Ammon's horn (tissue), 1 donor: Measurements from ENCODE around the gene MRPL12.

Experiments
- DNase-seq: peaks from one replicate; pipeline ENCODE4 v3.0.0-alpha.2; 2016; ENCODE audit warnings: low spot score

Gene MRPL12

GRCh38 chr17:81682565-81683207, 20.5 kb upstream of the MRPL12 start:
- no peak for DNase-seq

- no peak for DNase-seq
These were observed 20.0 kb upstream of the MRPL12 start for GRCh38 chr17:81683208-81683583.

- peak; percentile 97 for DNase-seq
These were observed 19.4 kb upstream of the MRPL12 start, which contains the start of the genes ARL16 and HGS for GRCh38 chr17:81683584-81684441. Gene ARL16 (minus strand): TSS chr17:81683797. CDS start chr17:81683753, 44 bp downstream. Gene HGS (plus strand): TSS chr17:81684011. CDS start chr17:81684067, 56 bp downstream.

GRCh38 chr17:81684442-81684911, 18.7 kb upstream of the MRPL12 start:
- no peak for DNase-seq

GRCh38 chr17:81685108-81685507, 18.1 kb upstream of the MRPL12 start:
- DNase-seq, result no peak

- no peak for DNase-seq
These were observed 16.6 kb upstream of the MRPL12 start for GRCh38 chr17:81686614-81687013.

- no peak for DNase-seq
These were observed 15.2 kb upstream of the MRPL12 start for GRCh38 chr17:81687770-81688541.

- DNase-seq, result no peak
These were observed 14.6 kb upstream of the MRPL12 start for GRCh38 chr17:81688616-81689015.

GRCh38 chr17:81690066-81690465, 13.1 kb upstream of the MRPL12 start:
- no peak for DNase-seq

GRCh38 chr17:81690549-81690948, 12.6 kb upstream of the MRPL12 start:
- no peak for DNase-seq

- DNase-seq, result no peak
These were observed 12.0 kb upstream of the MRPL12 start for GRCh38 chr17:81691196-81691595.

GRCh38 chr17:81691608-81692007, 11.6 kb upstream of the MRPL12 start:
- DNase-seq, result no peak

- no peak for DNase-seq
These were observed 9.5 kb upstream of the MRPL12 start for GRCh38 chr17:81693509-81694210.

GRCh38 chr17:81694810-81695209, 8.4 kb upstream of the MRPL12 start:
- DNase-seq, result no peak

GRCh38 chr17:81695211-81695610, 8.0 kb upstream of the MRPL12 start:
- DNase-seq, result no peak

GRCh38 chr17:81695801-81696200, 7.4 kb upstream of the MRPL12 start:
- DNase-seq, result no peak

GRCh38 chr17:81696218-81696941, 6.8 kb upstream of the MRPL12 start:
- no peak for DNase-seq

- no peak for DNase-seq
These were observed 5.7 kb upstream of the MRPL12 start for GRCh38 chr17:81697261-81698044.

- no peak for DNase-seq
These were observed 2.5 kb upstream of the MRPL12 start for GRCh38 chr17:81700353-81701287.
